IMR-90 (cell line): ENCODE results near the gene MNDA. TPM values are rescaled to one million over a fixed set of nuclear protein-coding genes. Genes with fewer than 3 reads are reported as not detected.

ENCODE experiments used
- ATAC-seq: fragments of 200-7000 bp; cut with Tn5 transposase; 2 replicates; pipeline ENCODE4 v1.9.1; 2020; ENCODE audit warnings: low read depth, mild to moderate bottlenecking, moderate library complexity
- BruUV-seq: library from RNA; stranded (reverse); fragments of 400-500 nt; replicated peaks from 2 replicates; lab custom pipeline; 2021; lab: Mats Ljungman, UMichigan
- CTCF ChIA-PET: fragments of 300-600 bp; formaldehyde crosslinking; extraction: SDS; loops from one replicate; lab custom pipeline; 2021; ENCODE audit warnings: antibody characterized with exemption; lab: Yijun Ruan, JAX
- POLR2A ChIA-PET: fragments of 300-600 bp; sonication (Branson Sonifier 250); formaldehyde crosslinking; loops from one replicate; lab custom pipeline; 2022; ENCODE audit warnings: antibody characterized with exemption; ENCODE audit not compliant: unreplicated experiment; lab: Charles Lee
- DNase-seq: peaks from one replicate; pipeline ENCODE4 v3.0.0; 2013
- H2AFZ ChIP-seq: replicated peaks from 2 replicates; pipeline ENCODE3; 2013; ENCODE audit warnings: low read length, mild to moderate bottlenecking; ENCODE audit not compliant: poor library complexity
- H2AK5ac ChIP-seq: 2 replicates; pipeline ENCODE4 v1.6.1; 2013; ENCODE audit warnings: low read depth, low read length, inconsistent platforms
- H2AK9ac ChIP-seq: replicated peaks from 2 replicates; pipeline ENCODE3; 2013; ENCODE audit warnings: mild to moderate bottlenecking, low read depth, low read length, moderate library complexity; ENCODE audit not compliant: poor library complexity
- H2BK120ac ChIP-seq: 2 replicates; pipeline ENCODE4 v1.6.1; 2013; ENCODE audit warnings: low read depth, low read length, inconsistent platforms
- H2BK15ac ChIP-seq: 3 replicates; pipeline ENCODE4 v1.6.1; 2013; ENCODE audit warnings: low read depth, low read length, inconsistent platforms
- H2BK20ac ChIP-seq: 2 replicates; pipeline ENCODE4 v1.6.1; 2013; ENCODE audit warnings: low read depth, mild to moderate bottlenecking, inconsistent platforms, low read length, moderate library complexity
- H2BK5ac ChIP-seq: 2 replicates; pipeline ENCODE4 v1.6.1; 2013; ENCODE audit warnings: mild to moderate bottlenecking, low read depth, low read length, inconsistent platforms; ENCODE audit not compliant: poor library complexity, severe bottlenecking
- H3K14ac ChIP-seq: replicated peaks from 2 replicates; pipeline ENCODE4 v1.6.1; 2013; ENCODE audit warnings: low read depth, low read length, inconsistent platforms
- H3K18ac ChIP-seq: 2 replicates; pipeline ENCODE4 v1.6.1; 2013; ENCODE audit warnings: low read depth, low read length, control low read depth
- H3K23ac ChIP-seq: 2 replicates; pipeline ENCODE4 v1.6.1; 2013; ENCODE audit warnings: low read depth, low read length, inconsistent platforms
- H3K27ac ChIP-seq: 2 replicates; pipeline ENCODE4 v1.5.1; 2013; ENCODE audit warnings: mild to moderate bottlenecking, control low read depth, low read length; ENCODE audit not compliant: insufficient read depth
- H3K27me3 ChIP-seq: 2 replicates; pipeline ENCODE4 v1.6.1; 2013; ENCODE audit warnings: low read length; ENCODE audit not compliant: control insufficient read depth, insufficient read depth
- H3K36me3 ChIP-seq: 2 replicates; pipeline ENCODE4 v1.6.1; 2013; ENCODE audit warnings: low read length, mixed read lengths; ENCODE audit not compliant: control insufficient read depth, insufficient read depth
- H3K4ac ChIP-seq: 2 replicates; pipeline ENCODE4 v1.6.1; 2013; ENCODE audit warnings: low read depth, low read length, inconsistent platforms
- H3K4me1 ChIP-seq: 2 replicates; pipeline ENCODE4 v1.6.1; 2013; ENCODE audit warnings: low read length, mixed read lengths; ENCODE audit not compliant: control insufficient read depth, insufficient read depth
- H3K4me2 ChIP-seq: 2 replicates; pipeline ENCODE4 v1.6.1; 2013; ENCODE audit warnings: low read depth, mild to moderate bottlenecking, control low read depth, low read length, moderate library complexity
- H3K4me3 ChIP-seq: 2 replicates; pipeline ENCODE4 v1.5.1; 2013; ENCODE audit warnings: low read depth, mild to moderate bottlenecking, control low read depth, low read length, moderate library complexity; ENCODE audit not compliant: insufficient read depth
- H3K56ac ChIP-seq: 2 replicates; pipeline ENCODE4 v1.6.1; 2013; ENCODE audit warnings: low read length, inconsistent platforms; ENCODE audit not compliant: insufficient read depth; ENCODE audit errors: extremely low read depth
- H3K79me1 ChIP-seq, 2 experiments: 2 replicates each; pipeline ENCODE4 v1.6.1; 2013; ENCODE audit warnings: low read length in 2 of 2, inconsistent platforms in 1 of 2, low read depth in 1 of 2
- H3K9ac ChIP-seq: 2 replicates; pipeline ENCODE4 v1.6.1; 2013; ENCODE audit warnings: low read depth, low read length, control low read depth
- H3K9me1 ChIP-seq: 2 replicates; pipeline ENCODE4 v1.6.1; 2013; ENCODE audit warnings: low read length, inconsistent platforms; ENCODE audit not compliant: insufficient read depth
- H3K9me3 ChIP-seq: 2 replicates; pipeline ENCODE4 v1.6.1; 2013; ENCODE audit warnings: low read length; ENCODE audit not compliant: control insufficient read depth, insufficient read depth
- H4K20me1 ChIP-seq: 2 replicates; pipeline ENCODE4 v1.6.1; 2013; ENCODE audit warnings: low read length, inconsistent platforms; ENCODE audit not compliant: insufficient read depth
- H4K5ac ChIP-seq: 2 replicates; pipeline ENCODE4 v1.6.1; 2013; ENCODE audit warnings: mild to moderate bottlenecking, low read depth, low read length, control low read depth
- H4K8ac ChIP-seq, 2 experiments: 2 replicates each; pipeline ENCODE4 v1.6.1; 2013; ENCODE audit warnings: low read depth in 2 of 2, low read length in 2 of 2, control low read depth in 1 of 2, inconsistent platforms in 1 of 2
- H4K91ac ChIP-seq: 2 replicates; pipeline ENCODE4 v1.6.1; 2013; ENCODE audit warnings: low read depth, low read length, inconsistent platforms; ENCODE audit not compliant: insufficient read depth
- CHD1 ChIP-seq: IDR thresholded peaks from 2 replicates; pipeline ENCODE4 v1.6.1; 2012; ENCODE audit warnings: low read depth, low read length, improper control_type of control experiment
- POLR2A ChIP-seq: IDR thresholded peaks from 2 replicates; pipeline ENCODE4 v1.6.1; 2012; ENCODE audit warnings: mild to moderate bottlenecking, low read depth, low read length
- RCOR1 ChIP-seq: IDR thresholded peaks from 2 replicates; pipeline ENCODE4 v1.6.1; 2012; ENCODE audit warnings: mild to moderate bottlenecking, low read length, improper control_type of control experiment; ENCODE audit not compliant: insufficient replicate concordance
- dilution Hi-C: fragments of 300-500 bp; cut with HindIII; formaldehyde crosslinking; loops from one replicate; pipeline ENCODE4 v1.14.3; 2018; ENCODE audit warnings: low sequenced_read_pairs; ENCODE audit not compliant: unreplicated experiment
- in situ Hi-C: fragments of 300-500 bp; cut with MboI; formaldehyde crosslinking; loops from 3 replicates; pipeline ENCODE4 v1.14.3; 2019; ENCODE audit warnings: low sequenced_read_pairs, inconsistent platforms, mixed read lengths
- intact Hi-C: fragments of 100-400 bp; cut with micrococcal nuclease; formaldehyde crosslinking; loops from 2 replicates; pipeline ENCODE4 v1.10.0; 2022
- polyA plus RNA-seq, 3 experiments: library from polyadenylated mRNA; depleted of rRNA; stranded (reverse); fragments of >200 nt; gene quantifications; 2 replicates each; pipeline ENCODE4 v1.2.3, GENCODE V29; 2012; ENCODE audit warnings: low replicate concordance in 1 of 3
- total RNA-seq: library from RNA; depleted of rRNA; stranded (reverse); fragments of >200 nt; gene quantifications from 2 replicates; pipeline ENCODE4 v1.2.3, GENCODE V29; 2012
- TF ChIP-seq, protein P1 (sequence below): fragments of 150-350 bp; IDR thresholded peaks from 2 replicates; pipeline ENCODE4 v1.6.1; 2016; ENCODE audit warnings: low read depth, mild to moderate bottlenecking, low read length, moderate library complexity, borderline replicate concordance
- TF ChIP-seq, protein P2 (sequence below): fragments of 150-350 bp; IDR thresholded peaks from 2 replicates; pipeline ENCODE4 v1.6.1; 2017; ENCODE audit warnings: mild to moderate bottlenecking, antibody characterized with exemption, low read length, low read depth

MNDA gene
- total and polyA plus RNA-seq, 2 of the 4 experiments (the other 2 are of a cell fraction) = not detected

DNA sequence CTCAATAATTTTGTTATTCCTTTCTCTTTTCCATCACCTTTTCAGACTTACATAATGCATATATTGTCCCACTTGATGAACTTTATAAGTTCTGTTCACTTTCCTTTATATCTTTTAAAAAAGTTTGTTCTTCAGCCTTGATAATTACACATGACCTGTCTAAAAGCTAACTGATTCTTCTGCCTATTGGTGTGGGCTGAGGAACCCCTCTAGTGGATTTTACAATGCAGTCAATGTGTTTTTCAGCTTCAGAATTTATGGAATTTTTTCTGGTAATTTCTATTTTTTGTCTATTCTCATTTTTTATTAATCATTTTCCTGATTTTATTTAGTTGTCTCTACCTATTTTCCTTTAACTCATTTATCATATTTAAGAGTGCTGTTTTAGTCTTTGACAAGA lies 7.5 kb downstream of the MNDA start:
- Histone ChIP-seq H3K79me1 (no peaks in the 10 kb centered on the region), H4K5ac (no peak overlapping the region), H3K9ac (no peak overlapping the region), H3K18ac (no peak overlapping the region), H2BK5ac (no peak overlapping the region), H2BK15ac (no peak overlapping the region), H3K9me1 (no peaks in the 10 kb centered on the region), H3K4me1 (no peaks in the 10 kb centered on the region), H4K20me1 (no peaks in the 10 kb centered on the region), H3K4me3 (no peak overlapping the region), H3K4me2 (no peak overlapping the region), H3K14ac (no peak overlapping the region), H2AK9ac (no peak overlapping the region), H2AFZ (no peak overlapping the region), H4K8ac (no peak overlapping the region), H3K36me3 (no peaks in the 10 kb centered on the region), H3K9me3 (no peaks in the 10 kb centered on the region), H3K23ac (no peak overlapping the region), H4K91ac (no peak overlapping the region), H3K56ac (no peak overlapping the region), H2AK5ac (no peak overlapping the region), H3K4ac (no peak overlapping the region), H2BK20ac (no peak overlapping the region), H3K27ac (no peak overlapping the region), H2BK120ac (no peak overlapping the region), H3K27me3 (no peaks in the 10 kb centered on the region)
- intact Hi-C loops = no loop called here
- ChIA-PET POLR2A (no interaction called here), CTCF (no interaction called here)
- TF ChIP-seq RCOR1 (no peak), CHD1 (no peak), POLR2A (no peak)
- TF ChIP-seq, protein P1, sequence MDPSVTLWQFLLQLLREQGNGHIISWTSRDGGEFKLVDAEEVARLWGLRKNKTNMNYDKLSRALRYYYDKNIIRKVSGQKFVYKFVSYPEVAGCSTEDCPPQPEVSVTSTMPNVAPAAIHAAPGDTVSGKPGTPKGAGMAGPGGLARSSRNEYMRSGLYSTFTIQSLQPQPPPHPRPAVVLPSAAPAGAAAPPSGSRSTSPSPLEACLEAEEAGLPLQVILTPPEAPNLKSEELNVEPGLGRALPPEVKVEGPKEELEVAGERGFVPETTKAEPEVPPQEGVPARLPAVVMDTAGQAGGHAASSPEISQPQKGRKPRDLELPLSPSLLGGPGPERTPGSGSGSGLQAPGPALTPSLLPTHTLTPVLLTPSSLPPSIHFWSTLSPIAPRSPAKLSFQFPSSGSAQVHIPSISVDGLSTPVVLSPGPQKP = no peak
- TF ChIP-seq, protein P2, sequence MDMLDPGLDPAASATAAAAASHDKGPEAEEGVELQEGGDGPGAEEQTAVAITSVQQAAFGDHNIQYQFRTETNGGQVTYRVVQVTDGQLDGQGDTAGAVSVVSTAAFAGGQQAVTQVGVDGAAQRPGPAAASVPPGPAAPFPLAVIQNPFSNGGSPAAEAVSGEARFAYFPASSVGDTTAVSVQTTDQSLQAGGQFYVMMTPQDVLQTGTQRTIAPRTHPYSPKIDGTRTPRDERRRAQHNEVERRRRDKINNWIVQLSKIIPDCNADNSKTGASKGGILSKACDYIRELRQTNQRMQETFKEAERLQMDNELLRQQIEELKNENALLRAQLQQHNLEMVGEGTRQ = no peak
- in situ Hi-C loops = no loop called here
- ATAC-seq (no peak), DNase-seq (no peak)
- dilution Hi-C loops = no loop called here
- no TSS peak for BruUV-seq
